Cardiac muscle cell (in vitro differentiated cells and primary cell): ENCODE results near the gene SND1. TPM values are rescaled to one million over a fixed set of nuclear protein-coding genes. Genes with fewer than 3 reads are reported as not detected.
A peak's percentile ranks its signal among the peaks of the same experiment; 100 is the strongest.
"Not testable (repeated sequence)": the region's sequence is repeated elsewhere in the genome, so short reads cannot be mapped to it uniquely, and the experiment has no call there.

Experiments used
- DNase-seq, 2 donors: peaks; one replicate each; pipeline versions ENCODE4 v3.0.0 to v3.0.0-alpha.2; 2010 to 2017; ENCODE audit warnings: low read depth in 1 of 2, low spot score in 1 of 2
- H3K27ac ChIP-seq: fragments of 200-600 bp; sonication (generic); 2 replicates; pipeline ENCODE4 v1.5.1; 2016
- H3K27me3 ChIP-seq: fragments of 200-600 bp; sonication (generic); 2 replicates; pipeline ENCODE4 v1.6.0; 2016; ENCODE audit warnings: control low read depth
- H3K36me3 ChIP-seq: fragments of 200-600 bp; sonication (generic); 2 replicates; pipeline ENCODE4 v1.5.1; 2016; ENCODE audit warnings: control low read depth
- H3K4me1 ChIP-seq: fragments of 200-600 bp; sonication (generic); 2 replicates; pipeline ENCODE4 v1.8.1; 2017; ENCODE audit warnings: low read depth, mild to moderate bottlenecking, mixed run types
- H3K4me3 ChIP-seq: fragments of 200-600 bp; sonication (generic); 2 replicates; pipeline ENCODE4 v1.5.1; 2016; ENCODE audit warnings: mild to moderate bottlenecking
- H3K9me3 ChIP-seq: fragments of 200-600 bp; sonication (generic); 2 replicates; pipeline ENCODE4 v1.5.1; 2017; ENCODE audit warnings: low read depth, mild to moderate bottlenecking, control low read depth
- CTCF ChIP-seq: IDR thresholded peaks from 2 replicates; pipeline ENCODE4 v1.5.1; 2012; ENCODE audit warnings: low read depth, mild to moderate bottlenecking, low read length
- polyA plus RNA-seq: library from polyadenylated mRNA; unstranded; fragments of >200 nt; fragmentation: Nextera tagmentation; extraction: Ambion mirVana; gene quantifications from 2 replicates; pipeline ENCODE4 v1.2.1, GENCODE V29; 2016
- total RNA-seq: library from RNA; depleted of rRNA; stranded (reverse); fragments of >200 nt; gene quantifications from 2 replicates; pipeline ENCODE4 v1.2.3, GENCODE V29; 2016

The SND1 gene
- total and polyA plus RNA-seq, 2 experiments from 2014 or later, result 114 to 172 TPM

- peak in 1 of 2 donors; percentile 63 for DNase-seq
- no peaks in the 10 kb centered on the region for H3K36me3 ChIP-seq
- no peaks in the 10 kb centered on the region for H3K27me3 ChIP-seq
- no peaks in the 10 kb centered on the region for H3K4me1 ChIP-seq
- no peak for TF ChIP-seq CTCF
- H3K9me3 ChIP-seq, result no peaks in the 10 kb centered on the region
- no peak overlapping the region for H3K27ac ChIP-seq
- no peak overlapping the region for H3K4me3 ChIP-seq
These were observed 181.6 kb downstream of the SND1 start for GRCh38 chr7:127833641-127834040.

- TF ChIP-seq CTCF, result no peak
- H3K4me3 ChIP-seq, result no peak overlapping the region
- H3K36me3 ChIP-seq, result no peaks in the 10 kb centered on the region
- H3K4me1 ChIP-seq, result no peaks in the 10 kb centered on the region
- H3K27me3 ChIP-seq, result no peaks in the 10 kb centered on the region
- H3K27ac ChIP-seq, result no peak overlapping the region
- no peak for DNase-seq
- H3K9me3 ChIP-seq, result no peaks in the 10 kb centered on the region
These were observed 183.7 kb downstream of the SND1 start for GRCh38 chr7:127835679-127836078.

GRCh38 chr7:127837816-127838410 is 185.9 kb downstream of the SND1 start:
- not testable (repeated sequence) for DNase-seq, H3K4me1 ChIP-seq, H3K27ac ChIP-seq, H3K4me3 ChIP-seq, H3K27me3 ChIP-seq, H3K36me3 ChIP-seq, H3K9me3 ChIP-seq

- Histone ChIP-seq H3K4me3 (no peak overlapping the region), H3K27ac (no peak overlapping the region), H3K36me3 (no peaks in the 10 kb centered on the region), H3K4me1 (peaks cover 1% of the 10 kb centered on the region), H3K9me3 (no peaks in the 10 kb centered on the region), H3K27me3 (no peaks in the 10 kb centered on the region)
- no peak for TF ChIP-seq CTCF
- DNase-seq, result peak in 1 of 2 donors; percentile 80
These were observed 186.9 kb downstream of the SND1 start for GRCh38 chr7:127838816-127839415.

- no peaks in the 10 kb centered on the region for H3K9me3 ChIP-seq
- no peak overlapping the region for H3K27ac ChIP-seq
- no peaks in the 10 kb centered on the region for H3K36me3 ChIP-seq
- no peaks in the 10 kb centered on the region for H3K27me3 ChIP-seq
- no peak overlapping the region for H3K4me3 ChIP-seq
- TF ChIP-seq CTCF, result no peak
- DNase-seq, result no peak
- H3K4me1 ChIP-seq, result peaks cover 16% of the 10 kb centered on the region
These were observed 188.4 kb downstream of the SND1 start for GRCh38 chr7:127840226-127840951.

- H3K36me3 ChIP-seq, result no peaks in the 10 kb centered on the region
- no peaks in the 10 kb centered on the region for H3K27me3 ChIP-seq
- H3K4me1 ChIP-seq, result peaks cover 24% of the 10 kb centered on the region
- TF ChIP-seq CTCF, result no peak
- peak overlapping the region; percentile 77 for H3K27ac ChIP-seq
- DNase-seq, result no peak
- no peaks in the 10 kb centered on the region for H3K9me3 ChIP-seq
- H3K4me3 ChIP-seq, result no peak overlapping the region
These were observed 192.2 kb downstream of the SND1 start for GRCh38 chr7:127844165-127844564.
